ENCODE data around the gene PTGES2.

The PTGES2 gene

GRCh38 chr9:128120061-128120740 is 7.3 kb downstream of the PTGES2 start:
- Histone ChIP-seq H3K9ac (ENCODE audit: low read length in 5 of 5) (no peak overlapping the region), H3K4me3 (ENCODE audit: low read depth in 1 of 5, low read length in 5 of 5) (no peak overlapping the region), H3K9me3 (ENCODE audit: control insufficient read depth in 5 of 5, low read length in 5 of 5) (no peaks in the 10 kb centered on the region), H3K4me1 (ENCODE audit: control insufficient read depth in 5 of 5, insufficient read depth in 5 of 5, low read length in 5 of 5) (peaks cover 0 to 9% (median 8%) of the 10 kb centered on the region in 5 donors), H3K36me3 (ENCODE audit: control insufficient read depth in 5 of 5, insufficient read depth in 5 of 5, low read length in 5 of 5) (peaks cover 0 to 47% (median 30%) of the 10 kb centered on the region in 5 donors), H3K27me3 (ENCODE audit: control insufficient read depth in 5 of 5, insufficient read depth in 4 of 5, low read length in 5 of 5) (no peaks in the 10 kb centered on the region), H3K27ac (ENCODE audit: low read depth, low read length) (no peak overlapping the region)

DNA sequence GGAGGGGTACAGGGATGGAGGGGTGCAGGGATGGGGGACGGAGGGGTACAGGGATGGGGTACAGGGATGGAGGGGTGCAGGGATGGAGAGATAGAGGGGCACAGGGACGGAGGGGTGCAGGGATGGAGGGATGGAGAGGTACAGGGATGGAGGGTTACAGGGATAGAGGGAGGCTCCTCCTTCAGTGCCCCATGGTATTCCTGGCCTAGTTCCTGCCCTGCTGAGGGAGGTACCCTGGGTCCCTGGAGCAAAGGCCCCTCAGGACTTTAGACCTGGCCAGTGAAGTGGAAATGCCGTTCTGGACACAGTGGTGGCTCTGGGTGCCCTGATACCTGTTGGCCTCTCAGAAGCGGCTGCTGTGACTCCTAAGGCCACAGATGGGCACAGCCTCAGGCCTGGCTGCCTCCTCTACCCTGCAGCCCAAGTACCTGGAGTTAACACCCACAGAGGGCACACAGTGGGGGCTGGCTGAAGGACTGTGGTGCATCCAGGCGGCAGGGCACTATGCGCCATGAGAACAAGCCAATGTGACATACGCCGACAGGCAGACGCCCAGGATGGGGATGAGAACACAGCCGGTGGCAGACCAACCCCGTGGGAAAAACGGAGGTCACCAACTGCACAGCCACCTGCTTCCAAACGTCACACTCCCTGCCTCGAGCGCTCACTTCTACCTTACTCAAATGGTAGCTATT is 8.4 kb downstream of the PTGES2 start:
- H3K27me3 ChIP-seq (ENCODE audit: control insufficient read depth in 5 of 5, insufficient read depth in 4 of 5, low read length in 5 of 5): no peaks in the 10 kb centered on the region
- peaks cover 0 to 7% (median 3%) of the 10 kb centered on the region in 5 donors for H3K4me1 ChIP-seq (ENCODE audit: control insufficient read depth in 5 of 5, insufficient read depth in 5 of 5, low read length in 5 of 5)
- no peaks in the 10 kb centered on the region for H3K9me3 ChIP-seq (ENCODE audit: control insufficient read depth in 5 of 5, low read length in 5 of 5)
- H3K4me3 ChIP-seq (ENCODE audit: low read depth in 1 of 5, low read length in 5 of 5): no peak overlapping the region
- no peak overlapping the region for H3K9ac ChIP-seq (ENCODE audit: low read length in 5 of 5)
- peaks cover 0 to 43% (median 31%) of the 10 kb centered on the region in 5 donors for H3K36me3 ChIP-seq (ENCODE audit: control insufficient read depth in 5 of 5, insufficient read depth in 5 of 5, low read length in 5 of 5)
- H3K27ac ChIP-seq (ENCODE audit: low read depth, low read length): no peak overlapping the region

GRCh38 chr9:128118472-128118857 is 9.1 kb downstream of the PTGES2 start:
- Histone ChIP-seq H3K27me3 (ENCODE audit: control insufficient read depth in 5 of 5, insufficient read depth in 4 of 5, low read length in 5 of 5) (no peaks in the 10 kb centered on the region), H3K9me3 (ENCODE audit: control insufficient read depth in 5 of 5, low read length in 5 of 5) (no peaks in the 10 kb centered on the region), H3K27ac (ENCODE audit: low read depth, low read length) (no peak overlapping the region), H3K9ac (ENCODE audit: low read length in 5 of 5) (no peak overlapping the region), H3K36me3 (ENCODE audit: control insufficient read depth in 5 of 5, insufficient read depth in 5 of 5, low read length in 5 of 5) (peaks cover 0 to 38% (median 28%) of the 10 kb centered on the region in 5 donors), H3K4me1 (ENCODE audit: control insufficient read depth in 5 of 5, insufficient read depth in 5 of 5, low read length in 5 of 5) (peaks cover 0 to 7% (median 3%) of the 10 kb centered on the region in 5 donors), H3K4me3 (ENCODE audit: low read depth in 1 of 5, low read length in 5 of 5) (no peak overlapping the region)

DNA sequence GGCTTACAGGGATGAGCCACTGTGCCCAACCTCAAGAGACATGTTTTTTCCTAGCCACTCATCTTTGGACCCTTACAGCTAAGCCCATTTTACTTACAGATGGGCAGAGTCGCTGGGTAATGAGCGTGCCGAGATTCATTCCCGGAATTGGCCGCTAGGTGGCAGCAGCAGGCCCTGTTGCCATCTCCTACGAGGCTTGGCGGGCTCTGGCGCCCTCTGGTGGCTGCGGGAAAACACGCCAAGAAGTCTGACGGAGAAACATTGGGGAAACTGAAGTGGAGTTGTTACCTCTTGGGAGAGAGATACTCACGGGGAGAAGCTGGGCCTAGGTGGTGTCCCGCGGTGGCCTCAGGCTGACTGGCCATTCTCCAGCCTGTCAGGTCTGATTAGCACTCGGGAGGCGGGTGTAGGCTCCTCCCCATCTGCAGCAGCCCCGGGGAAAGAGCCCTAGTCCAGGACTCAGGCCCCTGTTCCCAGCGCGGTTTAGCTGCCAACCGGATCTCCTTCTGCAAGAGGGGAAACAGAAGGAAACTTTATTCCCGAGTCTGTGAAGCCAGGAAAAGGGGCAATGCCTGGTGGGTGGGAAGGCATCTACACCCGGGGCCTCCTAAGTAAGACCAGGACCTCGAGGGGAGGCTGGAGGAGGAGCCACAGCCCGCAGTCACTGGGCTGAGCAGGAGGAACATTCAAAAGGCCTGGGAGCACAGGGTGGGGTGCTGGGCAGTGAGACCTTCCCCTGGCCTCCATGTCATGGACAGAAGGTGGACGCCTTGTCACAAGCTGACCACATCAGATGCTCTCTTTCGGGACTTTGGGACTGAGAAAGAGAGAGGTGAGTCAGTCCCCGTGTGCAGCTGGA is 9.7 kb downstream of the PTGES2 start:
- Histone ChIP-seq H3K9me3 (ENCODE audit: control insufficient read depth in 5 of 5, low read length in 5 of 5) (no peaks in the 10 kb centered on the region), H3K4me3 (ENCODE audit: low read depth in 1 of 5, low read length in 5 of 5) (no peak overlapping the region), H3K27ac (ENCODE audit: low read depth, low read length) (no peak overlapping the region), H3K27me3 (ENCODE audit: control insufficient read depth in 5 of 5, insufficient read depth in 4 of 5, low read length in 5 of 5) (no peaks in the 10 kb centered on the region), H3K4me1 (ENCODE audit: control insufficient read depth in 5 of 5, insufficient read depth in 5 of 5, low read length in 5 of 5) (peaks cover 0 to 7% (median 3%) of the 10 kb centered on the region in 5 donors), H3K36me3 (ENCODE audit: control insufficient read depth in 5 of 5, insufficient read depth in 5 of 5, low read length in 5 of 5) (peaks cover 0 to 32% (median 25%) of the 10 kb centered on the region in 5 donors), H3K9ac (ENCODE audit: low read length in 5 of 5) (no peak overlapping the region)

GRCh38 chr9:128116104-128117083 is 11.1 kb downstream of the PTGES2 start:
- peaks cover 0 to 18% (median 12%) of the 10 kb centered on the region in 5 donors for H3K36me3 ChIP-seq (ENCODE audit: control insufficient read depth in 5 of 5, insufficient read depth in 5 of 5, low read length in 5 of 5)
- no peak overlapping the region for H3K4me3 ChIP-seq (ENCODE audit: low read depth in 1 of 5, low read length in 5 of 5)
- no peaks in the 10 kb centered on the region for H3K27me3 ChIP-seq (ENCODE audit: control insufficient read depth in 5 of 5, insufficient read depth in 4 of 5, low read length in 5 of 5)
- H3K9ac ChIP-seq (ENCODE audit: low read length in 5 of 5): no peak overlapping the region
- no peaks in the 10 kb centered on the region for H3K9me3 ChIP-seq (ENCODE audit: control insufficient read depth in 5 of 5, low read length in 5 of 5)
- peaks cover 0 to 7% (median 3%) of the 10 kb centered on the region in 5 donors for H3K4me1 ChIP-seq (ENCODE audit: control insufficient read depth in 5 of 5, insufficient read depth in 5 of 5, low read length in 5 of 5)
- H3K27ac ChIP-seq (ENCODE audit: low read depth, low read length): no peak overlapping the region

DNA sequence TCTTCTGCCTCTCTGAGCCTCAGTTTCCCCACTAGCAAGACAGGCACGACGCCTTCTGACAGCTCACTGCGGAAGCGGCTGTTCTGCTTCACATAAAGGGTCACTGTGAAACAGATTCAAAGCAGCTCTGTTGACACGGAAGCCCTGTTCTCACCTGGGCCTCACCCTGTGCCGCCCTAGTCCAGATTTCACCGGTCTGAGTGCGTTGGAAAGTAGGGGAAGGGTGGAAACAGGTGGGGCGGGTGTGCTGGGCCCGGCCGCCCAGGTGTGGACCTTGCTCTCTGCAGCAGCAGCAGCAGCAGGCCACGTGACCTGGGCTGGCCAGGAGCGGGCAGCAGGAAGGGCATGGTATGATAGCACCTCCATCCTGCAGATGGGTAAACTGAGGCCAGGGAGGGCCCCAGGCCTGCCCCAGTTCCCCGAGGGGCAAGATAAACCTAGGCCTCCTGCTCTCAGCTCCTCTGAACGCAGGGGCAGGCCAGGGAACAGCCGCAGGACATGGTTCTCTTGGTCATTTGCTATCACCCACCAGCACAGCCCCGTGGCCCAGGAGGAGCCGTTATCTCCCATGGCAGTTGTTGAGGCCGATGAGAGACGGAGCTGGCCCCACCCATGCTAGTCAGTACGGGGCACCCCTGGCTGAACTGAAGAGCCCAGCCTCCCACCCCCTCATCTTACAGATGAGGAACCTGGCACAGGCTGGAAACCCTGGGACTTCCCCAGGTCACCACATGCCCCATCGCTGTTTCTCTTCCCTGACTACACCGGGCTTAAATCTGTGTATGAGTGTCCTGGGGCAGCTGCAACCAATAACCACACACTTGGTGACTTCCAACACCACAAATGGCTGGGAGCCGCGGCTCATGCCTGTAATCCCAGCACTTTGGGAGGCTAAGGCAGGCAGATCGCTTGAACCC is 12.1 kb downstream of the PTGES2 start:
- no peaks in the 10 kb centered on the region for H3K9me3 ChIP-seq (ENCODE audit: control insufficient read depth in 5 of 5, low read length in 5 of 5)
- no peak overlapping the region for H3K27ac ChIP-seq (ENCODE audit: low read depth, low read length)
- no peaks in the 10 kb centered on the region for H3K27me3 ChIP-seq (ENCODE audit: control insufficient read depth in 5 of 5, insufficient read depth in 4 of 5, low read length in 5 of 5)
- no peak overlapping the region for H3K9ac ChIP-seq (ENCODE audit: low read length in 5 of 5)
- H3K4me3 ChIP-seq (ENCODE audit: low read depth in 1 of 5, low read length in 5 of 5): no peak overlapping the region
- H3K4me1 ChIP-seq (ENCODE audit: control insufficient read depth in 5 of 5, insufficient read depth in 5 of 5, low read length in 5 of 5): peaks cover 0 to 7% (median 3%) of the 10 kb centered on the region in 5 donors
- H3K36me3 ChIP-seq (ENCODE audit: control insufficient read depth in 5 of 5, insufficient read depth in 5 of 5, low read length in 5 of 5): peaks cover 0 to 9% (median 5%) of the 10 kb centered on the region in 5 donors

GRCh38 chr9:128114326-128115186 is 13.0 kb downstream of the PTGES2 start:
- H3K9ac ChIP-seq (ENCODE audit: low read length in 5 of 5): no peak overlapping the region
- no peak overlapping the region for H3K4me3 ChIP-seq (ENCODE audit: low read depth in 1 of 5, low read length in 5 of 5)
- peaks cover 0 to 7% (median 3%) of the 10 kb centered on the region in 5 donors for H3K4me1 ChIP-seq (ENCODE audit: control insufficient read depth in 5 of 5, insufficient read depth in 5 of 5, low read length in 5 of 5)
- no peaks in the 10 kb centered on the region for H3K9me3 ChIP-seq (ENCODE audit: control insufficient read depth in 5 of 5, low read length in 5 of 5)
- H3K27ac ChIP-seq (ENCODE audit: low read depth, low read length): no peak overlapping the region
- H3K27me3 ChIP-seq (ENCODE audit: control insufficient read depth in 5 of 5, insufficient read depth in 4 of 5, low read length in 5 of 5): no peaks in the 10 kb centered on the region
- H3K36me3 ChIP-seq (ENCODE audit: control insufficient read depth in 5 of 5, insufficient read depth in 5 of 5, low read length in 5 of 5): peaks cover 0 to 8% (median 0%) of the 10 kb centered on the region in 5 donors
